HG02588 (cell line): ENCODE data around the gene PPP1R2B.

Source experiments
- ATAC-seq: cut with Tn5 transposase; IDR thresholded peaks from one replicate; pipeline ENCODE4 v1.9.1; 2021; ENCODE audit warnings: mild to moderate bottlenecking, moderate library complexity; ENCODE audit not compliant: unreplicated experiment

PPP1R2B gene

DNA sequence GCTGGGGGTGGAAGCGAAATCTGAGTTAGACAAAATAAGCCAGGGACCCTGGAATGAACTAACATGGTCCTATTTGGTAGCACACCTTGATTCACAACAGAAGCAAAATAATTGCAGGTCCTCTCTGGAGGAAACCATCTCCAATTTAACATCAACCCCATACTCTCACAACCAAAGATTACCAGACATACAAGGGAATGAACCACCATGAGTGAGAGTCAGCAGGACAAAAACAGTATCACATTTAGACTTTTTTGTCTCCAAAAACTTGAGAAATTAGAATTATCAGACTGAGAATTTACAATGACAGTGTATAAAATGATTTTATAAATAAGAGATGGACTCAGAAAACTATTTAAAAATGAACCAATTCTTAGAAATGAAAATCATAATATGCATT lies 21.1 kb downstream of the PPP1R2B start:
- no peak for ATAC-seq

DNA sequence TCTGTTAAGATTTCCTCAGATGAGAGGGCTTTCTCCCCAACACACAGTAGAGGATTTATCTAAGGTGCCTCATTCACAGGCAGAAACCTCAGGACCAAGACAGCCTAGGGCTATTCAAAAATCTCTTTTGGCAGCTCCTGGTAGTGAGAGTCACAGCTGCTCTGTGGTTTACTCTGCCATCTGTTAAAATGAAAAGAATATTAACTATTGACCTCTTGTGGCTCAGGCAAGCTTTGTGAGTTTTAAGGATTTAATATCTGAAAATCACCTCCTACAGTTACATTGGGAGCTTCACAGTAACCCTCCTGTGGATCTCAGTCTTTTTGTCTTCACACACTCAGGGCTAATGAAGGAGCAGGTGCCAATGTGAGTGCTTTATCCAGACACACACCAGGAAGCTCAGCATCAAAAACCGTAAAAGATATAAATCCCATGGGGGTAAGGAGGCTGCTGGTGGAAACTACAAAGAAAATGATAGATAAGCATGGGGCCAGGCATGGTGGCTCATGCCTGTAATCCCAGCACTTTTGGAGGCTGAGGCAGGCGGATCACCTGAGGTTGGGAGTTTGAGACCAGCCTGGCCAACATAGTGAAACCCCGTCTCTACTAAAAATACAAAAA lies 29.7 kb downstream of the PPP1R2B start:
- ATAC-seq = peak; percentile 89

DNA sequence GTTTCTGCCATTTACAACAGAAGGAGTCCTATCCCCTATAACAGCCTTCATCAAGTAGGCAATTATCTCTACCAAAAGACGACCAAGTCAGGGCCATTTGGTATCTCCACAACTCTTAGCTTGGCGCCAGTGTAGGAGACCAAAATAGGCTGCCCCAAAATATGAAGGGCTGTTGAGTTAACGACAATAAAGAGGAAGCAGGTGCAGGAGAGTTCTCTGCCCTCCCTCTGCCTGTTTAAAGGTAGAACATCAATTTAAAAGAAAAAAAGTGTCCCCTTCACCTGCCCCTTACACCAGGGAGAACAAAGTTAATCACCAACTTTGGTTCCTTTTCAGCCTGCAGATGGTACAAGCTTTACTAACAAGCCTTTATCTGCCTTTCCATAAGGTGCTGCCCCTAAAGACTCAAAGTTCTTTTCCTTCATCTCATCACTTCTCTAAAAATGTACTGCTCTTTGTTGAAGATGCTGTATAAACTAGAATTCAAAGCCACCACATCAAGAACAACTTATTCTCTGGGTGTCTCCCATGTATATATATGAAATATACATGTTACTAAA lies 33.3 kb downstream of the PPP1R2B start:
- no peak for ATAC-seq

DNA sequence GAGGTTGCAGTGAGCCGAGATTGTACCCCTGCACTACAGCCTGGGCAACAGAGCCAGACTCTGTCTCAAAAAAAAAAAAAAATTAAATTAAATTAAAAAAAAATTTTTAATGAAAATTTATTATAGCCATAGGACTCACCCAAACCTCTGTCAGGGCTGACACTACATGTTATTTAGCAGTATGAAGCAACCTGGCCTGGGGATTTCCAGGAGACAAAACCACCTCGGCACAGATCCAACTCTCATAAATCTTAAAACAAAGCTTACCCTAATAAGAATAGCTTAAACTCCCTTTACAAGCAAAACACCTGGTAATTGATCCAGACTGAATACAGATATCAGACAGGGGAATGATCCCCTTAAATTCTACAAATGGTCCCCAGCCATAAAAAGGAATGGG lies 38.4 kb downstream of the PPP1R2B start:
- ATAC-seq = no peak

DNA sequence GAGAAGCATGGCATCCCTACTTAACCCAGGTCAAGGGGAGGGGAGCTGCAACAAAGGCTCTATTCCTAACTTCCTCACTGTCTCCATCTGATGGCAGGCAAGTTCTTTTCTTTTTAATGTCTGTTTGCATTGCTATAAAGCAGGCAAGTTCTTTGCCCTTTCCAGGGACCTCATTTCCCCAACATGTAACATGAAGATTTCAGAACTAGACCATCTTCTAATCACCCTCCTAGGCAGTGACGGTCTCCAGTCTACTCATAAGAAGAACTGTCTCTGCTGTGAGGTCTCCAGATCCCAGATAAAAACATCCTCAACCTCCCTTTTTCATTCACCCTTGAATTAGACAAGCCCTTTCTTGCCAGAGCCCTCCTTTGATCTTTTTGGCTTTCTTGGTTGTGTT lies 42.1 kb downstream of the PPP1R2B start:
- ATAC-seq = no peak

GRCh38 chr5:156892864-156893263 lies 42.8 kb downstream of the PPP1R2B start:
- no peak for ATAC-seq

- peak; percentile 70 for ATAC-seq
Observed at GRCh38 chr5:156893517-156893916, 43.4 kb downstream of the PPP1R2B start.

DNA sequence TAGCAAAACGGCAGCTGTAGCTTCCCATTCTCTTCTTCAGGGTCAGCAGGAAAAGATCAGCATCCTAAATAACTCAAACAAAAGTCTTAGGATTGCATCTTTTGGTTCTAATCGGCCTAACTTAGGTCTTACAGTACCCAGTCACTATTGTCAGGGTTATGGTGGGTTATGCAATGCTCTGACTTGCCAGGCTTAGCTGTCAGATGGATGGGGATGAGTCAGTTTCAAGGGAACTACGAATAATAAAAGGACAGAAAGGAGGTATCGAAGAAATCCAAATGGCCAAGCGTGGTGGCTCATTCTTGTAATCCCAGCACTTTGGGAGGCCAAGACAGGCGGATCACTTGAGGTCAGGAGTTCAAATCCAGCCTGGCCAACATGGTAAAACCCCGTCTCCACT lies 46.5 kb downstream of the PPP1R2B start:
- ATAC-seq = no peak
